ENCODE measurements around the gene TM9SF3.

The TM9SF3 gene

DNA sequence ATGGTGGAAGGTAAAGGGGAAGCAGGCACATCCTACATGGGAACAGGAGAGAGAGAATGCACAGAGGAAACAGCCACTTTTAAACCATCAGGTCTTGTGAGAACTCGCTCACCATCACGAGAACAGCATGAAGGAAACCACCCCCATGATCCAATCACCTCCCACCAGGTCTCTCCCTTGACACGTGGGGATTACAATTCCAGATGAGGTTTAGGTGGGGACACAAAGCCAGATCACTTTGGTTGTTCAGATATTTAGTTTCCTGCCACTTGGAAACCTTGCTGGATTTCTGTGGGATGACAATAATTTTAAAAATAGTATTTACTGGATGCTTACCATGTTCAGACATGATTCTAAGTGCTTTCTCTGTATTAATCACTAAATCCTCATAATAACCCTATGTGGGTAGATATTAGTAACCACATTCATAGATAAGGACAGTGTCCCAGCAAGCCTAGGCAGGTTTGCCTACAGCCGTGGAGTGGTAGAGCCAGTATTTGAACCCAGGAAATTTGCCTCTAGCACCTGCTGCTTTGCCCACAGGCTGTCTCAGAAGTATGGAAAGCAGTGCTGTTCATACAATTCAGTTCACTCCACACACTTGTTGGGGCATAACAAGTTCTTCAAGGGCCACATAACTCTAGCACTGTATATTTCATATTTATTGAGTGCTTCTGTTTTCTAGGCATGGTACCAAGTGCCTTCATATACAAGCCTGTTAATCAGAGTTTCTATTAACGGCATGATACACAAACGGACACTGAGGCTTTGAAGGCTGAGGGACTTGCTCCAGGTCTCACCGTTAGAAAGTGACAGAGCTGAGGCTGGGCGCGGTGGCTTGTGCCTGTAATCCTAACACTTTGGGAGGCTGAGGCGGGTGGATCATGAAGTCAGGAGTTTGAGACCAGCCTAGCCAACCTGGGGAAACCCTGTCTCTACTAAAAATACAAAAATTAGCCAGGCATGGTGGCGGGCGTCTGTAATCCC is 81.4 kb downstream of the TM9SF3 start:
- DNase-seq: no peak

DNA sequence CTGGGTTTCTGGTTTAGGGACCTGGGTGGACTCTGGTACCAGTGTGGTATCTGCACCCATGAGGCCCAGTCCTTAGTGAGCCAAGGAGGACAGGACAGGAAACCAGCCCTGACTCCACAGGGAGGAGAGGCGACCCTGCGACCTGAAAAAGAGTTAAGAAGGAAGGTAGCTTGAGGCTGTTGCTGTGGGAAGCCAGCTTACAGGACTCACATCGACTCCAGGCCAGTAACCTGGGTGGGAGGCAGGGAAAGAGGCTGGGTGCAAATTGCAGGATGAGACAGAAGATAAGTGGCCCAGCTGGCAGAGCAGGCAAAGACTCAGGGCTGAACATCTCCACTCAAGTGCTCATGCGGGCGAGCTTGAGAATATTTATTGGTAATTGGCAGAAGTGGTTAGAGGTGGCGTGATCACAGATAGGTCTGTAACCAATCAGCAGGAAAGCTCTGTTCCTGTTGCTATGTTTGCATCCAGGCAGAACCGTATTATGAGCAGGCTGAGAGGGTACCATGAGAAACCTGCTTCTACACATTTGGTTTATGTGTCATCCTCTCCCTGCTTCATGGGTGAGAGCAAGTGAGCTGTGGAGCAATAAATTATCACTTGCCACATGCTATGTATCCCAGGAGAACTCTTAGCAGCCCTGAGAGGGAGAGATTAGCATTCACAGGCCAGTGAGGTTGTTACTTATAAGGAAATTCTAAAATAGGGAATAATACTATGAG is 84.1 kb downstream of the TM9SF3 start:
- DNase-seq: no peak

GRCh38 chr10:96501985-96502384 is 84.8 kb downstream of the TM9SF3 start:
- no peak for DNase-seq

GRCh38 chr10:96500519-96500918 is 86.3 kb downstream of the TM9SF3 start:
- DNase-seq: no peak

DNA sequence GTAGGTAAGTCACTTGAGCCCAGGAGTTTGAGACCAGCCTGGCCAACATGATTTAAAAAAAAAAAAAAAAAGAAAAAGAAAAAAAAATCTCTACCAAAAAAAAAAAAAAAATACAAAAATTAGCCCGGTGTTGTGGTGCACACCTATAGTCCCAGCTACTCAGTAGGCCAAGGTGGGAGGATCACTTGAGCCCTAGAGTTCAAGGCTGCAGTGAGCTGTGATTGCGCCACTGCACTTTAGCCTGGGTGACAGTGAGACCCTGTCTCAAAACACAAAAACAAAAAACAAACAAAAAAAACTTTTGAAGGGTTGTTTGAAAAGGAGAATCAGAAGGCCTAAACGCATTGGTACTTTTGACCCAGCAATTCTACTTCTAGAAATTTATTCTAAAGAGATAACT is 86.8 kb downstream of the TM9SF3 start:
- no peak for DNase-seq

DNA sequence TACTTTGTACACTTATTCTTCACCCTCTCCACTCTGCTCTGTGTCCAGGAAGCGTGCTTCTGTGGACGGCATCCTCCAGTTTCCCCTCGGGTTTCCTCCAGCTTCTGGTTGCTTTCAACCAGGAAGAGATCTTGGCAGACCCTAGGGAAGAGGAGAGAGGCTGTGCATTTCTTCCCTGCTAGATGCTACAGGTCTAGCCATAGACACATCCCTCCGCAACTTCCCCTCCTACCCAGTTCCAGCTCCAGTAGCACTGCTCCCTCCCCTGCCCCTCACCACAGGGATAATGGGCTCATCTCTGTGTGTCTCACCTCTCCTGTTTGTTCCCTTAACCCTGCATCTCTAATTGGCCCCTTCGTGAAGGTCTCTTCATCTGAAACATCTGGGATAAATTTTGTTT is 89.4 kb downstream of the TM9SF3 start:
- no peak for DNase-seq

GRCh38 chr10:96496281-96496925 is 90.4 kb downstream of the TM9SF3 start:
- DNase-seq: peak; percentile 49

GRCh38 chr10:96495544-96495943 is 91.3 kb downstream of the TM9SF3 start:
- DNase-seq: peak; percentile 32

GRCh38 chr10:96494694-96495093 is 92.1 kb downstream of the TM9SF3 start:
- peak; percentile 17 for DNase-seq

DNA sequence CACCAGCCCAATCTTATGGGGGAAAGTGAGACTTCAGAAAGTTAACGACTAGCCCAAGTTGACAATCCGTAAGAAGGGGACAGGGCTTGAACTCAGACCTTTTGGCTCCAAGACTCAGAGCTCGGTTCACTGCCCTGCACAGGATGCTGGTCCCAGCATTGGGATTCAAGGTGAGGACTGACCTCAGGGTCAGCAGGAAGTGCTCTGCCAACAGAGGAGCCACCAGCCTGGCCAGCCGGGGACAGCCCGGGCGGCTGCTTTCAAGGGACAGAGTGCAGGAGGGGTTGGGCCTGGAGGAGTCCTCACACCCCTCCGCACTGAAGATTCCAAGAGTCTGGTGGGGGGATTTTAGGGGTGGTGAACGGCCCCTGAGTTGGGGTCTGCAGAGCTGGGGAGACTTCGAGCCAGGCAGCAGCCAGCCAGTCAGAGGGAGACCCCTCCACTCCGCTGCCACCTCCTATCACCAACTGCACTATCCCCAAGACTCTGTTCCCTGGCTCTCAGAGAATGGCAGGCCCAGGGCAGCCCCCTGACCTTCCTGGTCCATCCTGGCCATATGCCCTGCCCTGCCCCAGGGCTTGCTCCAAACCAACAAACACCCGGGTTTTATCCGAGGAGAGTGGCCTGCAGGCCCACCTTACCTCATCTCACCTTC is 92.8 kb downstream of the TM9SF3 start:
- no peak for DNase-seq

DNA sequence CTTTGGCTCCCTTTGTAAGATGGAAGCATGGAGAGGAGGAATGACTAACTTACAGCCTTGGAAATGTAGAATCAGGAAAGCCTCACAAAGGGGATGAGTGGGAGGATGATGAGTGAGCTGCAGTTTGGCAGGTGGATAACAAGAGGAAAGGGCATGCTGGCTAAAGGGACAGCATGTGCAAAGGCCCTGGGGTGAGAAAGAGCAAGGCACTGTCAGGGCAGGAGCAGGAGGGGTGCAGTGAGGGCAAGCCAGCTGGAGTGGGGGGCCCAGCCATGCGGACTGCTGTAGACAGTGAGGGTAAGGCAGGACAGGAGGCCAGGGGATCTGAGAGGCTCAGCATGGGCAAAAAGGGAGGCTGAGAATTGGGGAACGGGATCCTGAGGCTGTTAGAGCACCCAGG is 93.6 kb downstream of the TM9SF3 start:
- no peak for DNase-seq

DNA sequence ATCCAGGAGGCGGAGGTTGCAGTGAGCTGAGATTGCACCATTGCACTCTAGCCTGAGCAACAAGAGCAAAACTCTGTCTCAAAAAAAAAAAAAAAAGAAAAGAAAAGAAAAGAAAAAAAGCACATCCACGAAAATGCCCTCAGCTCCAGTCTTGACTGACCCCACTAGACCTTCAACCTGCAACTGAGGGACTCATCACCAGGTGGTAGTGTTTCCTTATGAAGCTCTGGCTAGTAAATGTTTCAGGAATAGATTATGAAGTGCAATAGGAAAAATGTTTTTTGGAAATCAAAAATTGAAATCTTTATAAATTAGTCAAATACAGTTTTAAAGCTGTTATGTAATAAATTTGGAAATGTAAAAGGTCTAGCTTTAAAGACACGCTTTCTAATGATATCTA is 95.5 kb downstream of the TM9SF3 start:
- DNase-seq: no peak

DNA sequence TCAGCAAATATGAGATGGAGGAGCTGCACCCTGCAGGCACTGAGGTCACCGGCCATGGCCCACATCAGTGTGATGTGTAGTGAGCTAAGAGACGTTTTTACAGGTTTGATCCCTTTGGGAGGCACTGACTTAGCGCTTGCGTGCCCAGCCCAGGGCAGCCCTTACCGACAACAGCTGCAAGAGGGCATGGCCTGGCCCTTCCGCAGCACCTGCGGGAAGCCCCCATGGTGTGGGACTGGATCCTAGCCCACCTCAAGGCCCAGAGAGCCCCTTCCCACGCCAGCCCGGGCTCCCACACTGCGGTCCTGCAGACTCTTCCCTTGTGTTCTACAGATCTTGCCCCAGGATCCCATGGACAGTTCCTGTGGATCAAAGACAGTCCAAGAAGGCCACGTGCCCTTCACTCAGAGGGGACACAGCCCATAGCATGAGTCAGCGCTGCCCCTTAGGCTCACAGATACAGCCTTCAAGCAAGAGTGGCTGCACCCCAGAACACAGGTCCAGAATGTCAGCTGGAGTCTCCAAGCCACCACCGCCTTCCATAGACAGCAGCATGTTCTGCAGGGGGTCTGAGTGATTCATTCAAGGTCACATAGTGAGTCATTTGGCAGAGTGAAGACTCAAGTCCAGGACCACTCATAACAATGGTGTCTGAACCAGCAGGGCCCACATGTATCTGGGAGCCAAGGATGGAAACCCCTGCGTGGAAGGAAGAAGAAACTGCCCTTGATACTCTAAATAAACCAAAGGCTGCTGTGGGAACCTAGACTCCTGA is 98.5 kb downstream of the TM9SF3 start:
- no peak for DNase-seq

GRCh38 chr10:96482815-96483588 is 103.8 kb downstream of the TM9SF3 start:
- DNase-seq: no peak

GRCh38 chr10:96478355-96478754 is 108.5 kb downstream of the TM9SF3 start:
- DNase-seq: no peak

- DNase-seq: no peak
Measured at GRCh38 chr10:96473866-96474265, 112.9 kb downstream of the TM9SF3 start.

GRCh38 chr10:96470116-96470743 is 116.6 kb downstream of the TM9SF3 start:
- DNase-seq: peak; percentile 59

DNA sequence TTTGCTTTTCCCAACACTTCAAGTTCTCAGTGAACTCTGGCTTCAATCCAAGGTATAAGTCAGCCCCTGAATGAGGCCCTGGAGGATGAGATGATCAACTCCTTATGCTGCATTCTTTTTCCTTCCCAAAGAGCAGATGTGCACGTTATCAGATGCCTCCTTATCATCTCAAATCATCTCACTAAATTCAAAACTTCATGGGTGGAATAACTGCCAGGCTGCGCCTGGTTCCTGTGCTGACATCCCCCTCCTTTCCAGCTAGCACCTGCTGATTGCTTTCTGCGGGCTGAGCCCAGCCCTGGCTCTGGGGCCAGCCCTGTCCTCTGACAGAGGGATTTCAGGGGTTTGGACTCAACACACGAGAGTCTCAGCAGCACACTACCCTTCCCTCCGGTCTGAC is 118.0 kb downstream of the TM9SF3 start:
- DNase-seq: no peak

All from activated CD8-positive, alpha-beta memory T cell treated with anti-CD3 and anti-CD28 coated beads for 24 hours (primary cell).